Mesenchymal stem cell (in vitro differentiated cells and primary cell): ENCODE data around the gene ICA1L.

Experiments
- DNase-seq: peaks from one replicate; pipeline ENCODE4 v3.0.0-alpha.2; 2013
- H2AFZ ChIP-seq: one replicate; pipeline ENCODE4 v1.6.1; 2013; ENCODE audit warnings: low read depth, mild to moderate bottlenecking, control low read depth, inconsistent platforms, low read length, moderate library complexity
- H2AK5ac ChIP-seq: 2 replicates; pipeline ENCODE4 v1.6.1; 2013; ENCODE audit warnings: low read length, moderate library complexity, mild to moderate bottlenecking, inconsistent platforms; ENCODE audit not compliant: severe bottlenecking
- H2BK120ac ChIP-seq: one replicate; pipeline ENCODE4 v1.6.1; 2013; ENCODE audit warnings: low read depth, mild to moderate bottlenecking, inconsistent platforms, low read length, moderate library complexity
- H2BK12ac ChIP-seq, 2 experiments: one replicate each; pipeline ENCODE4 v1.6.1; 2013; ENCODE audit warnings: inconsistent platforms in 2 of 2, low read length in 2 of 2, mild to moderate bottlenecking in 2 of 2, moderate library complexity in 2 of 2, control low read depth in 1 of 2
- H2BK15ac ChIP-seq: one replicate; pipeline ENCODE4 v1.6.1; 2013; ENCODE audit warnings: mild to moderate bottlenecking, low read depth, inconsistent platforms; ENCODE audit not compliant: poor library complexity, severe bottlenecking
- H2BK5ac ChIP-seq: 2 replicates; pipeline ENCODE4 v1.6.1; 2013; ENCODE audit warnings: low read depth, mild to moderate bottlenecking, low read length, control low read depth, inconsistent platforms; ENCODE audit not compliant: poor library complexity, severe bottlenecking
- H3K14ac ChIP-seq, 2 experiments: one replicate each; pipeline ENCODE4 v1.6.1; 2013; ENCODE audit warnings: inconsistent platforms in 2 of 2, low read length in 2 of 2, control low read depth in 1 of 2, mild to moderate bottlenecking in 1 of 2, moderate library complexity in 1 of 2
- H3K18ac ChIP-seq, 2 experiments: one replicate each; pipeline ENCODE4 v1.6.1; 2013; ENCODE audit warnings: inconsistent platforms in 2 of 2, low read length in 2 of 2, control low read depth in 1 of 2, low read depth in 1 of 2, mild to moderate bottlenecking in 1 of 2
- H3K23ac ChIP-seq, 2 experiments: one replicate each; pipeline ENCODE4 v1.6.1; 2013; ENCODE audit warnings: inconsistent platforms in 2 of 2, low read length in 2 of 2, mild to moderate bottlenecking in 2 of 2, moderate library complexity in 2 of 2, control low read depth in 1 of 2
- H3K27ac ChIP-seq: 2 replicates; pipeline ENCODE4 v1.5.1; 2013; ENCODE audit warnings: mild to moderate bottlenecking, moderate library complexity, low read length, control low read depth, inconsistent platforms; ENCODE audit not compliant: poor library complexity, severe bottlenecking
- H3K27me3 ChIP-seq, 2 experiments: 2 replicates each; pipeline versions ENCODE4 v1.6.1 to v1.7.0; 2013; ENCODE audit warnings: low read length in 2 of 2, mild to moderate bottlenecking in 2 of 2, moderate library complexity in 2 of 2, control low read depth in 1 of 2, inconsistent platforms in 1 of 2; ENCODE audit not compliant: control insufficient read depth in 1 of 2, insufficient read depth in 1 of 2
- H3K36me3 ChIP-seq, 2 experiments: 2 replicates each; pipeline versions ENCODE4 v1.6.1 to v1.7.0; 2013; ENCODE audit warnings: low read length in 2 of 2, control low read depth in 1 of 2, inconsistent platforms in 1 of 2, low read depth in 1 of 2, mild to moderate bottlenecking in 1 of 2; ENCODE audit not compliant: insufficient read depth in 2 of 2, control insufficient read depth in 1 of 2
- H3K4ac ChIP-seq, 2 experiments: one replicate each; pipeline ENCODE4 v1.6.1; 2013; ENCODE audit warnings: inconsistent platforms in 2 of 2, low read length in 2 of 2, mild to moderate bottlenecking in 2 of 2, moderate library complexity in 2 of 2, control low read depth in 1 of 2, low read depth in 1 of 2
- H3K4me1 ChIP-seq: 2 replicates; pipeline ENCODE4 v1.6.1; 2013; ENCODE audit warnings: low read depth, low read length, control low read depth; ENCODE audit not compliant: control insufficient read depth, insufficient read depth
- H3K4me2 ChIP-seq: 2 replicates; pipeline ENCODE4 v1.6.1; 2013; ENCODE audit warnings: low read length, mild to moderate bottlenecking, inconsistent platforms; ENCODE audit not compliant: poor library complexity, severe bottlenecking
- H3K4me3 ChIP-seq, 2 experiments: 2 replicates each; pipeline versions ENCODE4 v1.5.1 to v1.7.0; 2013; ENCODE audit warnings: low read length in 2 of 2, mild to moderate bottlenecking in 2 of 2, control low read depth in 1 of 2, low read depth in 1 of 2; ENCODE audit not compliant: insufficient read depth in 1 of 2
- H3K79me1 ChIP-seq: replicated peaks from 2 replicates; pipeline ENCODE4 v1.6.1; 2013; ENCODE audit warnings: mild to moderate bottlenecking, control low read depth, low read length, inconsistent platforms; ENCODE audit not compliant: poor library complexity, severe bottlenecking
- H3K9ac ChIP-seq: 2 replicates; pipeline ENCODE4 v1.7.0; 2013; ENCODE audit warnings: mild to moderate bottlenecking, low read length, moderate library complexity
- H3K9me3 ChIP-seq: 2 replicates; pipeline ENCODE4 v1.7.0; 2013; ENCODE audit warnings: mild to moderate bottlenecking, low read length; ENCODE audit not compliant: control insufficient read depth
- H4K8ac ChIP-seq: one replicate; pipeline ENCODE4 v1.6.1; 2013; ENCODE audit warnings: inconsistent platforms, mild to moderate bottlenecking, low read length, moderate library complexity
- H4K91ac ChIP-seq: one replicate; pipeline ENCODE4 v1.6.1; 2013; ENCODE audit warnings: mild to moderate bottlenecking, low read length, inconsistent platforms
- WGBS: methylation state at CpG from one replicate; pipeline ENCODE4 v1.1.7; 2013; ENCODE audit warnings: mixed read lengths; 5-methylcytosine and 5-hydroxymethylcytosine counted together

ICA1L gene

GRCh38 chr2:202749477-202749876 lies 122.1 kb downstream of the ICA1L start:
- Histone ChIP-seq H3K4me2 (no peak overlapping the region), H2BK120ac (no peak overlapping the region), H3K4me1 (no peaks in the 10 kb centered on the region), H3K14ac (no peak overlapping the region), H2AK5ac (no peak overlapping the region), H3K9me3 (peaks cover 14% of the 10 kb centered on the region), H2BK15ac (no peak overlapping the region), H2BK5ac (no peak overlapping the region), H3K4me3 (no peak overlapping the region), H4K91ac (no peak overlapping the region), H3K27me3 (no peaks in the 10 kb centered on the region), H3K36me3 (no peaks in the 10 kb centered on the region), H3K18ac (no peak overlapping the region), H3K23ac (no peak overlapping the region), H3K4ac (no peak overlapping the region), H3K9ac (no peak overlapping the region), H3K79me1 (no peaks in the 10 kb centered on the region), H2BK12ac (no peak overlapping the region), H3K27ac (no peak overlapping the region), H2AFZ (no peak overlapping the region), H4K8ac (no peak overlapping the region)
- DNase-seq = no peak
- 100% methylated on average over 1 of the region's 2 CpGs for WGBS

GRCh38 chr2:202743613-202744012 lies 128.0 kb downstream of the ICA1L start:
- Histone ChIP-seq H3K4me2 (no peak overlapping the region), H4K91ac (no peak overlapping the region), H2AFZ (no peak overlapping the region), H4K8ac (no peak overlapping the region), H3K18ac (no peak overlapping the region), H3K79me1 (no peaks in the 10 kb centered on the region), H2BK120ac (no peak overlapping the region), H3K4ac (no peak overlapping the region), H2AK5ac (no peak overlapping the region), H3K4me1 (no peaks in the 10 kb centered on the region), H3K36me3 (peaks cover 0 to 5% of the 10 kb centered on the region in 2 experiments), H2BK12ac (no peak overlapping the region), H3K4me3 (peak overlapping the region in 1 of 2 experiments; percentile 20), H3K14ac (no peak overlapping the region), H2BK15ac (no peak overlapping the region), H3K27ac (no peak overlapping the region), H3K27me3 (no peaks in the 10 kb centered on the region), H3K9ac (no peak overlapping the region), H2BK5ac (no peak overlapping the region), H3K9me3 (peaks cover 36% of the 10 kb centered on the region), H3K23ac (no peak overlapping the region)
- no CpG with 5 or more reads among the region's 1 CpG for WGBS
- no peak for DNase-seq

- H2BK15ac ChIP-seq = no peak overlapping the region
- H2BK12ac ChIP-seq = no peak overlapping the region
- WGBS = no CpG with 5 or more reads among the region's 1 CpG
- H3K18ac ChIP-seq = no peak overlapping the region
- H2AK5ac ChIP-seq = no peak overlapping the region
- no peak overlapping the region for H2BK5ac ChIP-seq
- no peak overlapping the region for H3K4me2 ChIP-seq
- H3K27ac ChIP-seq = no peak overlapping the region
- no peak overlapping the region for H3K4ac ChIP-seq
- no peak overlapping the region for H3K14ac ChIP-seq
- H4K8ac ChIP-seq = no peak overlapping the region
- no peak overlapping the region for H2AFZ ChIP-seq
- H3K4me1 ChIP-seq = no peaks in the 10 kb centered on the region
- no peak overlapping the region for H3K4me3 ChIP-seq
- H3K9ac ChIP-seq = no peak overlapping the region
- H3K23ac ChIP-seq = no peak overlapping the region
- H2BK120ac ChIP-seq = no peak overlapping the region
- DNase-seq = no peak
- H3K79me1 ChIP-seq = no peaks in the 10 kb centered on the region
- H3K9me3 ChIP-seq = peaks cover 11% of the 10 kb centered on the region
- H3K36me3 ChIP-seq = peaks cover 0 to 6% of the 10 kb centered on the region in 2 experiments
- no peaks in the 10 kb centered on the region for H3K27me3 ChIP-seq
- no peak overlapping the region for H4K91ac ChIP-seq
Measured at GRCh38 chr2:202736826-202737225, 134.7 kb downstream of the ICA1L start.

- Histone ChIP-seq H3K27ac (no peak overlapping the region), H3K23ac (no peak overlapping the region)
Measured at GRCh38 chr2:202726070-202726469, 145.5 kb downstream of the ICA1L start.

More at GRCh38 chr2:202726070-202726469, 145.5 kb downstream of the ICA1L start:
- no peak overlapping the region for H3K4me3 ChIP-seq
- H3K9me3 ChIP-seq = no peaks in the 10 kb centered on the region
- H3K18ac ChIP-seq = no peak overlapping the region
- DNase-seq = no peak
- no peak overlapping the region for H2AK5ac ChIP-seq
- H3K79me1 ChIP-seq = peaks cover 1% of the 10 kb centered on the region
- no peak overlapping the region for H3K4ac ChIP-seq
- H3K4me2 ChIP-seq = no peak overlapping the region
- no peak overlapping the region for H4K91ac ChIP-seq
- H2AFZ ChIP-seq = no peak overlapping the region
- H2BK120ac ChIP-seq = no peak overlapping the region
- H2BK5ac ChIP-seq = no peak overlapping the region
- H2BK12ac ChIP-seq = no peak overlapping the region
- H4K8ac ChIP-seq = no peak overlapping the region
- no peaks in the 10 kb centered on the region for H3K36me3 ChIP-seq
- no peak overlapping the region for H3K14ac ChIP-seq
- no peaks in the 10 kb centered on the region for H3K27me3 ChIP-seq
- H2BK15ac ChIP-seq = no peak overlapping the region
- WGBS = 53% methylated on average over 3 of the region's 3 CpGs
- peaks cover 3% of the 10 kb centered on the region for H3K4me1 ChIP-seq
- H3K9ac ChIP-seq = no peak overlapping the region
